NCI-H748 (cell line): Measurements from ENCODE around the gene BPIFB6.

Experiments
- DNase-seq: peaks from one replicate; lab custom pipeline; 2025; ENCODE audit not compliant: unreplicated experiment; lab: John Stamatoyannopoulos, UW

The BPIFB6 gene

GRCh38 chr20:33000802-33001466 is 30.5 kb upstream of the BPIFB6 start:
- no peak for DNase-seq

DNA sequence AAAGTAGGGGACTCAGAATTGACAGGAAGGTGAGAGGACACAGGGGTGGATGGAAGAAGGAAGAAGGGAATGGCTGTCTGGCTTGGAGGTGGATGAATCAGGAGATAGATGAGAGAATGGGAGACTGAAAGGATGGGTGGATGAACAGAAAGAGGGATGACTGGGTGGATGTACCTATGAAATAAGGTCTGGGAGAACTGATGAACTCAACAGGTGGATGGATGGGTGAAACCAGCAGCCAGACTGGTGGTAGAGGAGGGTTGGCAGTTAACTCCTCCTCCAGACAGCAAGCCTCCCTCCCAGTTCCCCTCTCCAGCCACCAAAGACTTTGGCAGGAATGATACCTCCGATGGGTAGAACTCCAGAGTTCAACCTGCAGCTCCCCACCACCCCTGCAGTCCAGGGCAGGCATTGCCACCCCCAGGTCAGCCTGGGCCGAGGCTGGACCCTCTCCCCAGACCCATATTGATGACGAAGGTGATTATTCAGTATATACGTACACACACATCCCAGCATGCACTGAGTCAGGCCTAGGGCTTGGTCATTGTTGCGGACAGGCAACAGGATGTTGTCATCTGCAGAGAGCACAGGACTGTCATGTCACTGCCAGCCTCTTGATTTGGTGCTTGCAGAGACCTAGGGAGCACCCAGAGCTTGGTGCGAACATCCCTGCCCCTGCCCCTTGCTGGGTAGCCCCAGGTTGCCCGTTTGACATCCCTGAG is 29.2 kb upstream of the BPIFB6 start:
- no peak for DNase-seq

DNA sequence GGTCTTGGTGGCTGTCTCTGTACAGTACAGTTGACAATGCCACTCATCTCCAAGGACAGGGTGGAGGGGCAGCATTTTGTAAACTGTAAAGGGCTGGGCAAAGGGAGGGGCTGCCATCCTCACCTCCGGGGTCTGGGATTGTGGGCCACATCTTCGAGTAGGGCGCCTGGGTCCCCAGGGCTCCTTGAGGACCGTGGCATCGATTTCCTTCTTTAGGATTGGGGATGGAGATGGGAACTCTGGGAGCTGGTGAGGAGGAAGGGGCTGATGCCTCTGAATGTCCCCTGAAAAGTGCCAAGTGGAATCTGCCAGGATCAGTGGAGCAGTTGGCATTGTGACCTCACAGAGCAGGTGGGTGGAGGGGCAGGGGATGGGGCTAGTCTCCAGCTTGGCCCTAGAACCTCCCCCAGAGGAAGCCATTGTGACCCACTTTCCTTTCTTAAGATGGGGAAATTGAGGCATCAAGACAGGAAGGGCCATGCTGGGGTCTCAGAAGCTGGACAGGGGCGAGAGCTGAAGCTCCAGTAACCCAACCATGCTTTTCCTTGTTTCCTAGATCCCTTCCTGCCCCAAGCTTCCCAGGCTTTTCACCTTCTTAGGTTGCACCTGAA is 27.2 kb upstream of the BPIFB6 start, which contains the start of gene SUN5:
SUN5 (minus strand) TSS at position 293 of the 611 bp plus-strand sequence; CDS start at position 200, 93 bp downstream.
- no peak for DNase-seq

- DNase-seq = peak; percentile 16
Observed at GRCh38 chr20:33005132-33005566, 26.3 kb upstream of the BPIFB6 start.

- no peak for DNase-seq
Observed at GRCh38 chr20:33005908-33006775, 25.3 kb upstream of the BPIFB6 start.

- no peak for DNase-seq
Observed at GRCh38 chr20:33006776-33007375, 24.6 kb upstream of the BPIFB6 start.

DNA sequence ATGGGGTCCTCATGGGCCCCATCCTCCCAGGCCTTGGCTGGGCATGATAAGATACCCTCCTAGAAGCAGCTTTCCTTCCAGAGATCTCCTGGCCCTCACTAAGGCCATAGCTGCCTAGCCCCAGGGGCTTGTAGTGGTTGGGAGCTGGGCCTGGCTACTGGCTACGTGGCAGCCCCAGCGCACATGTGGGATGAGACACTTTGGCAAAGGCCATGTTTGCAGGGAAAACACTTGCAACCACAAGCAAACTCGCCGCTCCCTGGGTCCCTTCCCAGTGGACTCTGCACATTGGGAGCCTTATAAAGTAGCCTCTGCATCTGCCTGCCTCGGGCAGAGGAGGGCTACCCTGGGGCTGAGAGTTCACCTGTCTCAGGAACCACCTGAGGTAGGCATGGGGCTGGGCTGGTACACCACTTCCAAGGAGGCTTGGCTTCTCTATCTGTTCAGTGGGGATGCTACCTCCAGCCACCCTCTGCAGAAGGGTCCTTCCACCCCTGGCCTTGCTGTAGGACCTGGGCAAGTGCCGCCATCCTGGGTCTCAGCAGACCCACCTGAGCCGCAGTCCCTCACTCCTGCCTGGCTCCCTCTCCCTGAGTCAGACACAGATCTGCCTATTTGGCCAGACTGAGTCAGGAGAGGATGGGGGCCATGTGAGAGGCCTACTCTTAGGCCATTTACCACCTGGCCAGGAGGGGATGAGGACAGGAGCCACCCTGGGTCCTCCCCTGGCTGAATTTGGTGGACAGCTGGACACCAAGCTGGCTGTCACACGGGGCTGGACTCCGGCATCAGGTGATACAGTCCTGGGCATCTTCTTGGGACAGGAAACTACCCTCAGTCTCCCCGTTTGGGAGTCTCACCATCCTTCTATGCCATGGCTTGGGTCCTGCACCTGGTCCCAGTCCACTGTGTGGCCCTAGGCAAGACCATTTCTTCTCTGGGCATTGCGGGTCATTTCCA is 23.8 kb upstream of the BPIFB6 start, which contains the start of gene BPIFB2:
BPIFB2 (plus strand) TSS at position 329 of the 960 bp plus-strand sequence. CDS start 871 bp downstream, outside the sequence.
- no peak for DNase-seq

DNA sequence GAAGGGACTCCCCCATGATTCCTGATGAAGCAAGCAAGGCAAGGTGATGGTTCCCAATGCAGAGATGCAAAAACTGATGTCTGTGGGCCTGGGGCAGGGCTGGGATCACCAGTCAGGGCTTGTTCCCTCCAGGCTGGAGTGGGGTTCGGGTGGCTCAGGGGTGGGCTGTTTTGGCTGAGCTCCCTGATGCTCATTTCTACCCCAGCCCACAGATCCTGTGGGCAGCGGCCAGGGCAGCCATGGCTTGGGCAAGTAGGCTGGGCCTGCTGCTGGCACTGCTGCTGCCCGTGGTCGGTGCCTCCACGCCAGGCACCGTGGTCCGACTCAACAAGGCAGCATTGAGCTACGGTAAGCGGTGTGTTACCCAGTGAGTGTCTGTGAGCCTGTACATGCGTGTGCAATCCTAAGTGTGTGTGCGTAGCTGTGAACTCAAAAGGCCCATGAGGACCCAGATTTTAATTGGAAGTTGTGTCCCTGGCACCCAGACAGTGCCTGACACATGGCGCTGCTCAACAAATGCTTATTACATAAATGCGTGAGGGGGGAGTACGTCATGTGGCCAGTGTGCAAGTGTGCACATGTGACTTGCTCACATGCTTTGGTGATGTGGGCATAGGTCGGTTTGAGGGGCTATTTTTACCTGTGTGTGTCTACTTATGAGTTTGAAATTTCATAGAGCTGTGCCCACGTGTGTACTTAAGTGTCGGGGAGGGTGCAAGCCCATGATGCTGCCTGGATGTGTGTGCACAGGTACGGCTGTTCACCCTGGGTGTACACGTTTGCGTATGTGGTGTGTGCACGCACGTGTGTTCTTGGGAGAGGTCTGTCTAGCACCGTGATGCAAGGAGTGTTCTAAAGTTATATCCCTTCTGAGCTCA is 22.9 kb upstream of the BPIFB6 start:
- no peak for DNase-seq

- peak; percentile 45 for DNase-seq
Observed at GRCh38 chr20:33009214-33010132, 22.0 kb upstream of the BPIFB6 start.

DNA sequence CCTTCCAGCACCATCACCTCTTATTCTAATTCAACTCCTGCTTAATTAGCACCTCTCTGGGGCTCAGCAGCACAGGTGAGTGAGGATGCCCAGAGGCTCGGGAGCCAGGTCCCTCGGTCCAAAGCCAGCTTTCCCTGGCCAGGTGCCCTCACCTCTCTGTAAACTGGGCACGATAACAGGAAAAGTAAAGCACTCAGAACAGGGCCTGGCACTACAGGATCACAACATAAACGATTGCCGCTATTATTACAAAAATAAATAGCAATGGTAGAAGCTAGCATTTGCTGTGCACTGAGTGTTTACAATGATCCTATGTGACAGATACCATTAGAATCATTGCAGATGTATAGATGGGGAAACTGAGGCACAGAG is 21.3 kb upstream of the BPIFB6 start:
- no peak for DNase-seq

DNA sequence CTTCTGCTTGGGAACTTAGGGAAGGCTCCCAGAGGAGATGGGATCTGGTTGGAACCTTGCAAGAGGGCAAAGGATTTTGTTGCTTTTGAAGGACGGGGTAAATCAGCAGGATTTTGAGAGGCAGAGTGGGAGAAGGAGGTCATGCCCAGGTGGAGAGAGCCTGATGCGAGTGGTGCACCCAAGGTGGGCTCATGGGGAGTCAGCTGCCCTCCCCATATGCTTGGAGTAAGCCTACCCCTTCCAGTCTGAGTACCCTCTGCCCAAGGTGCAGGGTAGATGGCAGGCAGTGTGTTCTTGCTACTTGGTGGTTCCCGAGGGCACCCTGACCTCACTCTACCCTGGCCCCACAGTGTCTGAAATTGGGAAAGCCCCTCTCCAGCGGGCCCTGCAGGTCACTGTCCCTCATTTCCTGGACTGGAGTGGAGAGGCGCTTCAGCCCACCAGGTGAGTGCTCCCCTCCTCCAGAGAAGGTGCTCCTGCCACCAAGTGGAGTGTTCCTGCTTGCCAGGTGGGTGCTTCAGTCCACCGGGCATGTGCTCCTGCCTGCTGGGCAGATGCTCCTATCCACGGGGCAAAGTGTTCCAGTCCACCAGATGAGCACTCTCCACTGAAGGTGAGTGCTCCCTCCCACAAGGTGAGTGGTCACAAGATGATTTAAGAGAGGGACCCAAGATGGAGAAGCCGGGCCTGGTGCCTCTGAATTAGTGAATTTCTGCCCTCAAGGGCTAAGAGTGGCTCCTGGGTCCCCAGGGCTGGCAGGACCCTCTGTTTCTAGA is 20.6 kb upstream of the BPIFB6 start:
- DNase-seq = no peak

- DNase-seq = no peak
Observed at GRCh38 chr20:33012327-33013189, 18.9 kb upstream of the BPIFB6 start.

GRCh38 chr20:33013701-33014326 is 17.6 kb upstream of the BPIFB6 start:
- no peak for DNase-seq

GRCh38 chr20:33014336-33015113 is 16.9 kb upstream of the BPIFB6 start:
- no peak for DNase-seq

DNA sequence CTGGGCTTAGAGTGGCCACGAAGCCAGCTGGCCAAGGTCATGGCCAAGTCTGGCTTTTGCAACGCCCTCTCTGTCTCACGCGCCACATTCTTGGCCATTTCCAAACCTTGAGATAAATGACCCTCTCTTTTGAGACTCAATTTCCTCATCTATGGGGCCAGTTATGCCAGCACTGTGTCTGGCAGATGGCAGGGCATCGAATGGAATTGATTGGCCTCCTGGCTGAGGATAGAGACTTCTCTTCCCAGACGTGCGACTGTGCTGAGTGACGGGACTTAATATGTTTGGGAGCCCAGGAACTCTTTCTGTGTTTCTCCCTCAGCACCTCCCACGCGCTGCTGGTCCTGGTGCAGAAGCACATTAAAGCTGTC is 16.3 kb upstream of the BPIFB6 start:
- no peak for DNase-seq
